Esophagus squamous epithelium (tissue), 4 donors: Measurements from ENCODE around the gene OBP2B.

Experiments
- POLR2A ChIP-seq, 4 donors: fragments of 450-650 bp; IDR thresholded peaks; one replicate each; pipeline ENCODE4 v1.6.1; 2017; ENCODE audit warnings: antibody characterized with exemption in 4 of 4, mild to moderate bottlenecking in 4 of 4, moderate library complexity in 3 of 4
- TF ChIP-seq, protein P1 (sequence below), 6 experiments: fragments of 450-650 bp in 4 of 6; fragments of 200-600 bp in 2 of 6; sonication (generic) in 2 of 6; IDR thresholded peaks; one replicate each; pipeline ENCODE4 v1.5.1; 2016 to 2019; ENCODE audit warnings: antibody characterized with exemption in 6 of 6, mild to moderate bottlenecking in 4 of 6, moderate library complexity in 4 of 6

DNA sequence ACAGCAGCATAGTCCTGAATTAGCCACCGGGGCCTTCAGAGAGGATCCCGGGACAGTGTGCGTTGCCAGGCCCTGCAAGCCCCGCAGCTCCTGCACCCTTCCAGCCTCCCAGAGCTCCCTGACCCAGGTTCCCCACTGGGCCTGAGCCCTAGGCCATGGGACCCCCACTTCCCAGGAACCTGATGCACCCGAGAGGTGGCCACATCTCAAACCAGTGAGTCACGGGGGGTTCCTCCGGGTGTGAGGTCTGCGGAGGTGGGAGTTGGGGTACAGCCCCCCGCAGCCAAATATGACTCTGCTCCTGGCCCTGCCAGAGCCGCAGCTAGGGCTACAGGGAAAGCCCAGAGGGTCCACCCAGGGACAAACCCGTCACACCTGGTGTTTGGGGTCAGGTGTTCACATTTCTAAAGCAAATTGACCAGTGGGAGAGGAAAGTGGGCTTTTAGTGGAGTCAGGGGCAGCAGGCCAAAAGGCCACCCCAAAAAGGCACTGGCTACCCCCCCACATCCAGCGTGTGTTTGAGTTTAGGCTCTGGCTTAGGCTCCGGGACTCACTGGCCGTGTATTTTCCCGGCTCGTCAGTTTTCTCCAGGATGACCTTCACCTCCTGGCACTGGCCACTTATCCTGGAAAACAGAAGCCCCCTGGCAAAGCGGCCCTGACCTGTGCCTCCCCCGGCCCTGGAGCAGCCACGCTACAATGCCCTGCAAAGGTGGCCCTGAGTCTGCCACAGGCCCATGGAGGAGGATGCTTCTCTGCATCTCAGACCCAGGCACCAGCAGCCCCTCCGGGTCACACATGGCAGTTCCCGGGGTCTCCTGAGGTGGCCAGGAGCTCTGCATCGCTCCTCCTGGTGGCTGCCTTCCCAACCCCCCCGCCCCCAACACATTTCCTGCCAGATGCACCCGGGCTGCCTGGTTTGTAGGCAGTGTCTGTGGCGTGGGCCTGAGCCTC, 17.4 kb upstream of the OBP2B start:
- no peak for TF ChIP-seq POLR2A (IDR thresholded peaks at IDR 0.05)
- TF ChIP-seq, protein P1, sequence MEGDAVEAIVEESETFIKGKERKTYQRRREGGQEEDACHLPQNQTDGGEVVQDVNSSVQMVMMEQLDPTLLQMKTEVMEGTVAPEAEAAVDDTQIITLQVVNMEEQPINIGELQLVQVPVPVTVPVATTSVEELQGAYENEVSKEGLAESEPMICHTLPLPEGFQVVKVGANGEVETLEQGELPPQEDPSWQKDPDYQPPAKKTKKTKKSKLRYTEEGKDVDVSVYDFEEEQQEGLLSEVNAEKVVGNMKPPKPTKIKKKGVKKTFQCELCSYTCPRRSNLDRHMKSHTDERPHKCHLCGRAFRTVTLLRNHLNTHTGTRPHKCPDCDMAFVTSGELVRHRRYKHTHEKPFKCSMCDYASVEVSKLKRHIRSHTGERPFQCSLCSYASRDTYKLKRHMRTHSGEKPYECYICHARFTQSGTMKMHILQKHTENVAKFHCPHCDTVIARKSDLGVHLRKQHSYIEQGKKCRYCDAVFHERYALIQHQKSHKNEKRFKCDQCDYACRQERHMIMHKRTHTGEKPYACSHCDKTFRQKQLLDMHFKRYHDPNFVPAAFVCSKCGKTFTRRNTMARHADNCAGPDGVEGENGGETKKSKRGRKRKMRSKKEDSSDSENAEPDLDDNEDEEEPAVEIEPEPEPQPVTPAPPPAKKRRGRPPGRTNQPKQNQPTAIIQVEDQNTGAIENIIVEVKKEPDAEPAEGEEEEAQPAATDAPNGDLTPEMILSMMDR (IDR thresholded peaks at IDR 0.05): no peak
